ENCODE results near the gene SPINK7.

SPINK7 gene

DNA sequence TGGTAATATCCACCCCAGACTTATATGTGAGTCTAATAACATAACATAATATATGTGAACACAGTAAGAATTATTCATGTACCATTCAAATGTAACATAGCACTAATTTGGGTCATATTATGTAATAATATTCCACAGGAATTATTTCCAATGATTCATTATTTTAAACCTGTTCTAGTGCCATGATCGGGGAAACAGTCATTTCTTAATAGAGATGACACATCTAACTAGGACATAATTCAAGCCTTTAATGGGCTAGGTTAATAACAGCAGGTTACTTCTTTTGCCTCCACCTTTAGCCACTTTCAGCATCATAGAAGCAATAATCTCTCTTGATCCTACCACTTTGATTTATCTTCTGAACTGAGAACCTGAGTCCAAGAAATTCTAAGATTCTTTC is 35.5 kb downstream of the SPINK7 start:
- ChIA-PET POLR2A (no interaction called here), CTCF (interaction anchor here (0.7 to 1.3 kb wide), 2 partner anchors 27 to 1528 kb away, joined by 3 to 7 read pairs; no protein-coding TSS in a partner anchor)
- no peaks in the 10 kb centered on the region; the same call in 1 of the 2 replicates for H3K9me3 ChIP-seq (ENCODE audit: control insufficient read depth, insufficient read depth, low read depth, low read length)
- H3K4me1 ChIP-seq (ENCODE audit: control insufficient read depth, insufficient read depth, low read length), result no peaks in the 10 kb centered on the region
- no peak for TF ChIP-seq GLI4 (tag by site-specific recombination; IDR thresholded peaks at IDR 0.05)
- no peak for TF ChIP-seq ZNF560 (tag by site-specific recombination; IDR thresholded peaks at IDR 0.05; ENCODE audit: borderline replicate concordance)
- no peak for TF ChIP-seq ZNF266 (tag by site-specific recombination; IDR thresholded peaks at IDR 0.05; ENCODE audit: low read depth)
- TF ChIP-seq ZNF596 (tag by site-specific recombination; IDR thresholded peaks at IDR 0.05), result no peak
- no peak for TF ChIP-seq ZNF211 (tag by site-specific recombination; IDR thresholded peaks at IDR 0.05; ENCODE audit: low read depth)
- no peak for TF ChIP-seq ZBTB17 (tag by site-specific recombination; IDR thresholded peaks at IDR 0.05)
- no peak for TF ChIP-seq ZNF155 (tag by site-specific recombination; IDR thresholded peaks at IDR 0.05)
- no peak overlapping the region for H3K4me3 ChIP-seq (ENCODE audit: low read depth, low read length)
- H3K27ac ChIP-seq (ENCODE audit: extremely low read depth, low read depth, low read length), result no peak overlapping the region
- H3K36me3 ChIP-seq (ENCODE audit: control insufficient read depth in 2 of 2, insufficient read depth in 1 of 2, low read length in 2 of 2), result no peaks in the 10 kb centered on the region

DNA sequence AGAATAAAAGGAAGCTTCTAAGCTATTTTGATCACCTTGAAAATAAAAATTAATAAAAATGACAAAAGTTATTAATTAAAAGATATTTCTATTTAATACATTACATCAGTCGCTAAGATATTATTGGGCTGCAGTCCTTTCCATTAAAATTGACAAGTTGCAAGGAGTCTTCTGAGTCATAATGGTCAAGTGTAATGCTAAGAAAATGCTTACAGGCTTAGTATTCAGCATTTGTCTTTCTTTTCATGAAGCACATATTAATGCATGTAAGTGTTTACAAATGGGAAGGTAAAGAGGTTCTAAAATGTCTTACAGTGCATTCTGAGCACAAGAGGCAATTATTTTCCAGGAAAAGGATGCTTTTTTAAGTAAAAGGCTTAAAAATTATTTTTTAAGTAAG is 40.5 kb downstream of the SPINK7 start:
- ChIA-PET POLR2A (no interaction called here), CTCF (interaction anchor here (0.6 to 0.7 kb wide), 3 partner anchors 12 to 472 kb away, joined by 3 to 4 read pairs (median 3); no protein-coding TSS in a partner anchor)
- Histone ChIP-seq H3K4me3 (ENCODE audit: low read depth, low read length) (no peak overlapping the region), H3K4me1 (ENCODE audit: control insufficient read depth, insufficient read depth, low read length) (no peaks in the 10 kb centered on the region), H3K27ac (ENCODE audit: extremely low read depth, low read depth, low read length) (no peak overlapping the region), H3K36me3 (ENCODE audit: control insufficient read depth in 2 of 2, insufficient read depth in 1 of 2, low read length in 2 of 2) (no peaks in the 10 kb centered on the region), H3K9me3 (ENCODE audit: control insufficient read depth, insufficient read depth, low read depth, low read length) (no peaks in the 10 kb centered on the region; the same call in 1 of the 2 replicates)
- TF ChIP-seq ZBTB20 (tag by site-specific recombination; IDR thresholded peaks at IDR 0.05) (no peak), ZNF596 (tag by site-specific recombination; IDR thresholded peaks at IDR 0.05) (no peak), ZNF138 (tag by site-specific recombination; IDR thresholded peaks at IDR 0.05; ENCODE audit: borderline replicate concordance) (no peak), ZXDB (tag by site-specific recombination; IDR thresholded peaks at IDR 0.05) (no peak), HOXC10 (CRISPR knock-in tag; IDR thresholded peaks at IDR 0.05) (no peak), GLI2 (tag by site-specific recombination; IDR thresholded peaks at IDR 0.05; ENCODE audit: borderline replicate concordance, low read depth) (no peak), ZNF660 (tag by site-specific recombination; IDR thresholded peaks at IDR 0.05) (no peak), ZNF266 (tag by site-specific recombination; IDR thresholded peaks at IDR 0.05; ENCODE audit: low read depth) (no peak), ZNF416 (tag by site-specific recombination; IDR thresholded peaks at IDR 0.05) (no peak), ZNF341 (tag by site-specific recombination; IDR thresholded peaks at IDR 0.05; ENCODE audit: low read depth) (no peak), ZNF155 (tag by site-specific recombination; IDR thresholded peaks at IDR 0.05) (no peak), ZNF571 (tag by site-specific recombination; IDR thresholded peaks at IDR 0.05) (no peak), ZNF548 (tag by site-specific recombination; IDR thresholded peaks at IDR 0.05) (no peak)
- TF ChIP-seq, protein P1, sequence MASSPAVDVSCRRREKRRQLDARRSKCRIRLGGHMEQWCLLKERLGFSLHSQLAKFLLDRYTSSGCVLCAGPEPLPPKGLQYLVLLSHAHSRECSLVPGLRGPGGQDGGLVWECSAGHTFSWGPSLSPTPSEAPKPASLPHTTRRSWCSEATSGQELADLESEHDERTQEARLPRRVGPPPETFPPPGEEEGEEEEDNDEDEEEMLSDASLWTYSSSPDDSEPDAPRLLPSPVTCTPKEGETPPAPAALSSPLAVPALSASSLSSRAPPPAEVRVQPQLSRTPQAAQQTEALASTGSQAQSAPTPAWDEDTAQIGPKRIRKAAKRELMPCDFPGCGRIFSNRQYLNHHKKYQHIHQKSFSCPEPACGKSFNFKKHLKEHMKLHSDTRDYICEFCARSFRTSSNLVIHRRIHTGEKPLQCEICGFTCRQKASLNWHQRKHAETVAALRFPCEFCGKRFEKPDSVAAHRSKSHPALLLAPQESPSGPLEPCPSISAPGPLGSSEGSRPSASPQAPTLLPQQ (tag by site-specific recombination; IDR thresholded peaks at IDR 0.05), result no peak
- TF ChIP-seq, protein P2, sequence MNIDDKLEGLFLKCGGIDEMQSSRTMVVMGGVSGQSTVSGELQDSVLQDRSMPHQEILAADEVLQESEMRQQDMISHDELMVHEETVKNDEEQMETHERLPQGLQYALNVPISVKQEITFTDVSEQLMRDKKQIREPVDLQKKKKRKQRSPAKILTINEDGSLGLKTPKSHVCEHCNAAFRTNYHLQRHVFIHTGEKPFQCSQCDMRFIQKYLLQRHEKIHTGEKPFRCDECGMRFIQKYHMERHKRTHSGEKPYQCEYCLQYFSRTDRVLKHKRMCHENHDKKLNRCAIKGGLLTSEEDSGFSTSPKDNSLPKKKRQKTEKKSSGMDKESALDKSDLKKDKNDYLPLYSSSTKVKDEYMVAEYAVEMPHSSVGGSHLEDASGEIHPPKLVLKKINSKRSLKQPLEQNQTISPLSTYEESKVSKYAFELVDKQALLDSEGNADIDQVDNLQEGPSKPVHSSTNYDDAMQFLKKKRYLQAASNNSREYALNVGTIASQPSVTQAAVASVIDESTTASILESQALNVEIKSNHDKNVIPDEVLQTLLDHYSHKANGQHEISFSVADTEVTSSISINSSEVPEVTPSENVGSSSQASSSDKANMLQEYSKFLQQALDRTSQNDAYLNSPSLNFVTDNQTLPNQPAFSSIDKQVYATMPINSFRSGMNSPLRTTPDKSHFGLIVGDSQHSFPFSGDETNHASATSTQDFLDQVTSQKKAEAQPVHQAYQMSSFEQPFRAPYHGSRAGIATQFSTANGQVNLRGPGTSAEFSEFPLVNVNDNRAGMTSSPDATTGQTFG (tag by site-specific recombination; IDR thresholded peaks at IDR 0.05; ENCODE audit: borderline replicate concordance), result no peak
- TF ChIP-seq, protein P3, sequence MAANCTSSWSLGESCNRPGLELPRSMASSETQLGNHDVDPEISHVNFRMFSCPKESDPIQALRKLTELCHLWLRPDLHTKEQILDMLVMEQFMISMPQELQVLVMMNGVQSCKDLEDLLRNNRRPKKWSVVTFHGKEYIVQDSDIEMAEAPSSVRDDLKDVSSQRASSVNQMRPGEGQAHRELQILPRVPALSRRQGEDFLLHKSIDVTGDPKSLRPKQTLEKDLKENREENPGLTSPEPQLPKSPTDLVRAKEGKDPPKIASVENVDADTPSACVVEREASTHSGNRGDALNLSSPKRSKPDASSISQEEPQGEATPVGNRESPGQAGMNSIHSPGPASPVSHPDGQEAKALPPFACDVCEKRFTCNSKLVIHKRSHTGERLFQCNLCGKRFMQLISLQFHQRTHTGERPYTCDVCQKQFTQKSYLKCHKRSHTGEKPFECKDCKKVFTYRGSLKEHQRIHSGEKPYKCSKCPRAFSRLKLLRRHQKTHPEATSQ (tag by site-specific recombination; IDR thresholded peaks at IDR 0.05), result no peak
- TF ChIP-seq, protein P4, sequence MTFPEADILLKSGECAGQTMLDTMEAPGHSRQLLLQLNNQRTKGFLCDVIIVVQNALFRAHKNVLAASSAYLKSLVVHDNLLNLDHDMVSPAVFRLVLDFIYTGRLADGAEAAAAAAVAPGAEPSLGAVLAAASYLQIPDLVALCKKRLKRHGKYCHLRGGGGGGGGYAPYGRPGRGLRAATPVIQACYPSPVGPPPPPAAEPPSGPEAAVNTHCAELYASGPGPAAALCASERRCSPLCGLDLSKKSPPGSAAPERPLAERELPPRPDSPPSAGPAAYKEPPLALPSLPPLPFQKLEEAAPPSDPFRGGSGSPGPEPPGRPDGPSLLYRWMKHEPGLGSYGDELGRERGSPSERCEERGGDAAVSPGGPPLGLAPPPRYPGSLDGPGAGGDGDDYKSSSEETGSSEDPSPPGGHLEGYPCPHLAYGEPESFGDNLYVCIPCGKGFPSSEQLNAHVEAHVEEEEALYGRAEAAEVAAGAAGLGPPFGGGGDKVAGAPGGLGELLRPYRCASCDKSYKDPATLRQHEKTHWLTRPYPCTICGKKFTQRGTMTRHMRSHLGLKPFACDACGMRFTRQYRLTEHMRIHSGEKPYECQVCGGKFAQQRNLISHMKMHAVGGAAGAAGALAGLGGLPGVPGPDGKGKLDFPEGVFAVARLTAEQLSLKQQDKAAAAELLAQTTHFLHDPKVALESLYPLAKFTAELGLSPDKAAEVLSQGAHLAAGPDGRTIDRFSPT (tag by site-specific recombination; IDR thresholded peaks at IDR 0.05), result no peak
- TF ChIP-seq, protein P5, sequence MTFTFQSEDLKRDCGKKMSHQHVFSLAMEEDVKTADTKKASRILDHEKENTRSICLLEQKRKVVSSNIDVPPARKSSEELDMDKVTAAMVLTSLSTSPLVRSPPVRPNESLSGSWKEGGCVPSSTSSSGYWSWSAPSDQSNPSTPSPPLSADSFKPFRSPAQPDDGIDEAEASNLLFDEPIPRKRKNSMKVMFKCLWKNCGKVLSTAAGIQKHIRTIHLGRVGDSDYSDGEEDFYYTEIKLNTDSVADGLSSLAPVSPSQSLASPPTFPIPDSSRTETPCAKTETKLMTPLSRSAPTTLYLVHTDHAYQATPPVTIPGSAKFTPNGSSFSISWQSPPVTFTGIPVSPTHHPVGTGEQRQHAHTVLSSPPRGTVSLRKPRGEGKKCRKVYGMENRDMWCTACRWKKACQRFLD (tag by site-specific recombination; IDR thresholded peaks at IDR 0.05), result no peak
- TF ChIP-seq, protein P6, sequence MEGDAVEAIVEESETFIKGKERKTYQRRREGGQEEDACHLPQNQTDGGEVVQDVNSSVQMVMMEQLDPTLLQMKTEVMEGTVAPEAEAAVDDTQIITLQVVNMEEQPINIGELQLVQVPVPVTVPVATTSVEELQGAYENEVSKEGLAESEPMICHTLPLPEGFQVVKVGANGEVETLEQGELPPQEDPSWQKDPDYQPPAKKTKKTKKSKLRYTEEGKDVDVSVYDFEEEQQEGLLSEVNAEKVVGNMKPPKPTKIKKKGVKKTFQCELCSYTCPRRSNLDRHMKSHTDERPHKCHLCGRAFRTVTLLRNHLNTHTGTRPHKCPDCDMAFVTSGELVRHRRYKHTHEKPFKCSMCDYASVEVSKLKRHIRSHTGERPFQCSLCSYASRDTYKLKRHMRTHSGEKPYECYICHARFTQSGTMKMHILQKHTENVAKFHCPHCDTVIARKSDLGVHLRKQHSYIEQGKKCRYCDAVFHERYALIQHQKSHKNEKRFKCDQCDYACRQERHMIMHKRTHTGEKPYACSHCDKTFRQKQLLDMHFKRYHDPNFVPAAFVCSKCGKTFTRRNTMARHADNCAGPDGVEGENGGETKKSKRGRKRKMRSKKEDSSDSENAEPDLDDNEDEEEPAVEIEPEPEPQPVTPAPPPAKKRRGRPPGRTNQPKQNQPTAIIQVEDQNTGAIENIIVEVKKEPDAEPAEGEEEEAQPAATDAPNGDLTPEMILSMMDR (tag by site-specific recombination; IDR thresholded peaks at IDR 0.05), result no peak
